OCI-M2 (cell line): Measurements from ENCODE around the gene CEBPA.
A peak's percentile ranks its signal among the peaks of the same experiment; 100 is the strongest.
"Not testable (repeated sequence)": the region's sequence is repeated elsewhere in the genome, so short reads cannot be mapped to it uniquely, and the experiment has no call there.

ENCODE experiments used
- DNase-seq: peaks from one replicate; lab custom pipeline; 2025; ENCODE audit not compliant: unreplicated experiment; lab: John Stamatoyannopoulos, UW

The CEBPA gene

GRCh38 chr19:33325920-33326319 lies 23.6 kb upstream of the CEBPA start:
- no peak for DNase-seq

GRCh38 chr19:33324628-33325027 lies 22.3 kb upstream of the CEBPA start:
- DNase-seq, result no peak

- no peak for DNase-seq
Measured at GRCh38 chr19:33323093-33323820, 20.9 kb upstream of the CEBPA start.

GRCh38 chr19:33320636-33321035 lies 18.3 kb upstream of the CEBPA start:
- DNase-seq, result no peak

- DNase-seq, result not testable (repeated sequence)
Measured at GRCh38 chr19:33317991-33318390, 15.7 kb upstream of the CEBPA start.

GRCh38 chr19:33317517-33317916 lies 15.2 kb upstream of the CEBPA start:
- DNase-seq, result no peak

- no peak for DNase-seq
Measured at GRCh38 chr19:33316541-33317264, 14.4 kb upstream of the CEBPA start.

- not testable (repeated sequence) for DNase-seq
Measured at GRCh38 chr19:33312808-33313207, 10.5 kb upstream of the CEBPA start.

GRCh38 chr19:33312065-33312464 lies 9.7 kb upstream of the CEBPA start:
- DNase-seq, result no peak

GRCh38 chr19:33311326-33311682 lies 9.0 kb upstream of the CEBPA start:
- DNase-seq, result no peak

- DNase-seq, result no peak
Measured at GRCh38 chr19:33310606-33311325, 8.4 kb upstream of the CEBPA start.

- no peak for DNase-seq
Measured at GRCh38 chr19:33309826-33310225, 7.5 kb upstream of the CEBPA start.

GRCh38 chr19:33306853-33307792 lies 4.8 kb upstream of the CEBPA start:
- no peak for DNase-seq

- no peak for DNase-seq
Measured at GRCh38 chr19:33306191-33306590, 3.9 kb upstream of the CEBPA start.

- no peak for DNase-seq
Measured at GRCh38 chr19:33304760-33305647, 2.7 kb upstream of the CEBPA start.

GRCh38 chr19:33304371-33304759 lies 2.0 kb upstream of the CEBPA start:
- no peak for DNase-seq

GRCh38 chr19:33303791-33304345 lies 1.5 kb upstream of the CEBPA start:
- DNase-seq, result no peak

- peak; percentile 79 for DNase-seq
Measured at GRCh38 chr19:33302974-33303790, 848 bp upstream of the CEBPA start.

GRCh38 chr19:33301900-33302174 lies 497 bp downstream of the CEBPA start:
- DNase-seq, result no peak
